Endothelial cell of umbilical vein (primary cell): ENCODE data around the gene GIT2.

ENCODE experiments used
- CTCF ChIP-seq, 2 donors: IDR thresholded peaks; 1 replicate in 1 of 2; 2 replicates in 1 of 2; pipeline ENCODE4 v1.5.1; 2011; ENCODE audit warnings: low read length in 2 of 2, mild to moderate bottlenecking in 2 of 2, moderate library complexity in 2 of 2, control low read depth in 1 of 2, inconsistent platforms in 1 of 2, low read depth in 1 of 2; ENCODE audit not compliant: insufficient read depth in 1 of 2; ENCODE audit errors: extremely low read depth in 1 of 2
- EZH2 ChIP-seq: IDR thresholded peaks from 2 replicates; pipeline ENCODE4 v1.6.1; 2012; ENCODE audit warnings: borderline replicate concordance, low read depth, mild to moderate bottlenecking, moderate library complexity, low read length, inconsistent platforms; ENCODE audit not compliant: severe bottlenecking
- FOS ChIP-seq: IDR thresholded peaks from 2 replicates; pipeline ENCODE4 v1.6.1; 2011; ENCODE audit warnings: mild to moderate bottlenecking, low read length, moderate library complexity, borderline replicate concordance; ENCODE audit not compliant: insufficient read depth
- GATA2 ChIP-seq: IDR thresholded peaks from 2 replicates; pipeline ENCODE4 v1.7.0; 2011; ENCODE audit warnings: low read depth, mild to moderate bottlenecking, moderate library complexity, mixed read lengths, low read length; ENCODE audit not compliant: insufficient read length, insufficient read depth
- JUN ChIP-seq: IDR thresholded peaks from 2 replicates; pipeline ENCODE4 v1.6.1; 2011; ENCODE audit warnings: borderline replicate concordance, low read depth; ENCODE audit not compliant: insufficient read length, insufficient read depth
- MAX ChIP-seq: IDR thresholded peaks from 2 replicates; pipeline ENCODE4 v1.6.1; 2011; ENCODE audit not compliant: insufficient read depth, insufficient read length
- MYC ChIP-seq: IDR thresholded peaks from one replicate; pipeline ENCODE4 v1.6.1; 2011; ENCODE audit warnings: mild to moderate bottlenecking, low read depth, low read length
- POLR2A ChIP-seq: IDR thresholded peaks from 2 replicates; pipeline ENCODE4 v1.6.1; 2012; ENCODE audit warnings: low read depth, mild to moderate bottlenecking, control low read depth, low read length
- POLR2AphosphoS5 ChIP-seq: IDR thresholded peaks from 2 replicates; pipeline ENCODE4 v1.6.1; 2012; ENCODE audit warnings: low read depth, mild to moderate bottlenecking, control low read depth, low read length, moderate library complexity; ENCODE audit not compliant: insufficient read depth

- TF ChIP-seq CTCF (IDR thresholded peaks at IDR 0.05; ENCODE audit: extremely low read depth in 1 of 2, insufficient read depth in 1 of 2, low read depth in 1 of 2, low read length in 2 of 2) = no peak
- TF ChIP-seq MAX = no peak
- no peak for TF ChIP-seq POLR2AphosphoS5
- TF ChIP-seq EZH2 = no peak
- TF ChIP-seq MYC = no peak
- no peak for TF ChIP-seq POLR2A
- TF ChIP-seq JUN = no peak
- no peak for TF ChIP-seq GATA2
- TF ChIP-seq FOS = no peak
Observed at GRCh38 chr12:109998241-109998903, 2.2 kb upstream of the GIT2 start.
